RWPE2 (cell line): ENCODE measurements around the gene FILIP1.

ENCODE experiments used
- ATAC-seq: fragments of 200-7000 bp; cut with Tn5 transposase; 3 replicates; pipeline ENCODE4 v1.9.1; 2021; ENCODE audit warnings: low read depth
- DNase-seq: peaks from one replicate; pipeline ENCODE4 v3.0.0-alpha.2; 2020; ENCODE audit warnings: low spot score
- H3K27ac ChIP-seq: fragments of 450-650 bp; 2 replicates; pipeline ENCODE4 v1.5.1; 2017; ENCODE audit warnings: mild to moderate bottlenecking; ENCODE audit not compliant: poor library complexity, severe bottlenecking
- H3K27me3 ChIP-seq: fragments of 250-450 bp; sonication (Bioruptor Pico); 2 replicates; pipeline ENCODE4 v1.5.1; 2021; ENCODE audit warnings: mild to moderate bottlenecking, moderate library complexity; ENCODE audit not compliant: insufficient read depth, poor library complexity, severe bottlenecking
- H3K36me3 ChIP-seq: fragments of 250-450 bp; sonication (Bioruptor Pico); 2 replicates; pipeline ENCODE4 v1.5.1; 2020; ENCODE audit warnings: low read depth, mild to moderate bottlenecking, moderate library complexity
- H3K4me1 ChIP-seq: fragments of 250-450 bp; sonication (Bioruptor Pico); 2 replicates; pipeline ENCODE4 v1.5.1; 2021; ENCODE audit warnings: mild to moderate bottlenecking, moderate library complexity; ENCODE audit not compliant: insufficient read depth, poor library complexity, severe bottlenecking
- H3K4me3 ChIP-seq: fragments of 250-450 bp; sonication (Bioruptor Pico); 2 replicates; pipeline ENCODE4 v1.5.1; 2021; ENCODE audit warnings: mild to moderate bottlenecking, moderate library complexity; ENCODE audit not compliant: severe bottlenecking
- H3K9me3 ChIP-seq: fragments of 250-450 bp; sonication (Bioruptor Pico); 2 replicates; pipeline ENCODE4 v1.5.1; 2021; ENCODE audit warnings: mild to moderate bottlenecking, moderate library complexity; ENCODE audit not compliant: severe bottlenecking
- TF ChIP-seq, protein P1 (sequence below): fragments of 450-650 bp; IDR thresholded peaks from one replicate; pipeline ENCODE4 v1.5.1; 2017; ENCODE audit warnings: mild to moderate bottlenecking, moderate library complexity; ENCODE audit not compliant: poor library complexity, severe bottlenecking

FILIP1 gene

DNA sequence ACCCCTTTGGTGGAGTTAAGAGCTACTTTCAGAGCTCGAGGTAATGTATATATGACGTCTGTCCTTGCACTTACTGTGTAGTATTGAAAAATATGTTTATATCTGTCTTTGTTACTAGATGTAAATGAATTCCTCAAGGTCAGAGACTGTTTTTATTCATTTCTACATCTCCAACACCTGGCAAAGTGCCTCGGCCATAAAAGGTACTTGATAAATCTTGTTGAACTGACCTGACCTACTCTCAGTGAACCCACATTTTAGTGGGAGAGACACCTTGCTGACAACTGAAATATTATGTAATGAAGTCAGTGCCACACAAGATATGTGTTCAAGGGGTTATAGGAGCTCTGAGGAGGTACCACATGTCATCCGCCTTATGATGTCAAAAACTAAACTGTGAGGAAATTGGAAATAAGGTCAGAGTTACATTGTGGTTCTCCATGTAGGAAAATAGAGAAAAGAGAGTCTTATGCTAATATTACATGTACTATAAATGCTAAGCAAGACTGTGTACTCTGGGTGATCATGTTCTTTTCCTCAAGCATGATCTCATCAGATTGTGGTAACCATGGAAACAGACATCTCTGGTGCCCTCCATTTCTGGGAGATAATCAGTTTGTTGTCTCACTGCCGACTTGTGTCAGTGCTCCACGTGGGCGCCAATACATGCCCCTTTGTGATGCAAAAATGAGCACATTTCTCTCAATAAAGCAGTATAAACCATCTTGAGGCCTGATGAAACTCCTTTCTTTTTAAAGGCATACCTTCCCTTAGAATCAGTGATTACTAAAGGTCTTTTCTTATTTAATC, 203.3 kb downstream of the FILIP1 start:
- H3K4me1 ChIP-seq = peaks cover 20% of the 10 kb centered on the region
- TF ChIP-seq, protein P1, sequence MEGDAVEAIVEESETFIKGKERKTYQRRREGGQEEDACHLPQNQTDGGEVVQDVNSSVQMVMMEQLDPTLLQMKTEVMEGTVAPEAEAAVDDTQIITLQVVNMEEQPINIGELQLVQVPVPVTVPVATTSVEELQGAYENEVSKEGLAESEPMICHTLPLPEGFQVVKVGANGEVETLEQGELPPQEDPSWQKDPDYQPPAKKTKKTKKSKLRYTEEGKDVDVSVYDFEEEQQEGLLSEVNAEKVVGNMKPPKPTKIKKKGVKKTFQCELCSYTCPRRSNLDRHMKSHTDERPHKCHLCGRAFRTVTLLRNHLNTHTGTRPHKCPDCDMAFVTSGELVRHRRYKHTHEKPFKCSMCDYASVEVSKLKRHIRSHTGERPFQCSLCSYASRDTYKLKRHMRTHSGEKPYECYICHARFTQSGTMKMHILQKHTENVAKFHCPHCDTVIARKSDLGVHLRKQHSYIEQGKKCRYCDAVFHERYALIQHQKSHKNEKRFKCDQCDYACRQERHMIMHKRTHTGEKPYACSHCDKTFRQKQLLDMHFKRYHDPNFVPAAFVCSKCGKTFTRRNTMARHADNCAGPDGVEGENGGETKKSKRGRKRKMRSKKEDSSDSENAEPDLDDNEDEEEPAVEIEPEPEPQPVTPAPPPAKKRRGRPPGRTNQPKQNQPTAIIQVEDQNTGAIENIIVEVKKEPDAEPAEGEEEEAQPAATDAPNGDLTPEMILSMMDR = no peak
- H3K9me3 ChIP-seq = no peaks in the 10 kb centered on the region
- H3K27ac ChIP-seq = no peak overlapping the region
- no peak overlapping the region for H3K4me3 ChIP-seq
- no peak for DNase-seq
- no peaks in the 10 kb centered on the region for H3K27me3 ChIP-seq
- H3K36me3 ChIP-seq = no peaks in the 10 kb centered on the region
- no peak for ATAC-seq

DNA sequence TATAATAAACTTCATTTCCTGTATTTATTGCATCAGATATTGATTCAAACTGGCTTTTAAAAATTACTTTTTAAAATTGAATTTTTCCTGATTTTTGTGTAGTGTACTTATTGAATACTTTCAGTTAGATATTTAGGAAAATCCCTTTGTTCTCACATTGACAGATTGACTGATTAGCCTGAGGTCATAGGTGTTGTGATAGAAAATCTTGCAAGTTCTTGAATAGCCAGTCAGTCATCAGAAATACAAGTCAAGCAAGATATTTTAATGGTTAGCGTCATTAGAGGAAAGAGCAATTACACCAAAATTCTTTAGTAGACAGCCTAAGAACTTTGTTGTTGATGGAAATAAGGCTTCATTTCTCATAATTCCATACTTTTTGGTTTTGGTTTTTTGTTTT, 205.6 kb downstream of the FILIP1 start:
- H3K27ac ChIP-seq = no peak overlapping the region
- no peaks in the 10 kb centered on the region for H3K9me3 ChIP-seq
- peaks cover 21% of the 10 kb centered on the region for H3K4me1 ChIP-seq
- no peaks in the 10 kb centered on the region for H3K36me3 ChIP-seq
- no peak for ATAC-seq
- no peaks in the 10 kb centered on the region for H3K27me3 ChIP-seq
- DNase-seq = no peak
- H3K4me3 ChIP-seq = no peak overlapping the region
- TF ChIP-seq, protein P1 = no peak

DNA sequence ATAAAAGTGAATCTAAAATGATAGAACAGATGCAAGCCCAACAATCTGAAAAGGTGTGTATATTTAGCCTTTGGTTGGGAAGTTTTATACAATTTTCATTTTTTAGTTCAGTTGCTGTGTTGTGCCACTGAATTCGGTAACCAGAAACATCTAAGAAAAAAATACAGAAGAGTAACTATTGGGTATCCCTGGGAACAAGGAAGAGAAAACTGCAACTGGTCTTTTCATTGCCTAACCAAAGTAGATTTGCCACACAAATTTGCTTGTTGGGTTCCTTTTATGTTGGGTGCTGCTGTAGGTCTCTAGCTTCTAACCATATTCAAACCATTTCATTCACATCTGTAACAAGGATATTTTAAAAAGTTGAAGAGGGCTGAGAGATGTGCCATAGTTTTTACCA, 206.2 kb downstream of the FILIP1 start:
- H3K27ac ChIP-seq = no peak overlapping the region
- TF ChIP-seq, protein P1 = no peak
- no peak overlapping the region for H3K4me3 ChIP-seq

DNA sequence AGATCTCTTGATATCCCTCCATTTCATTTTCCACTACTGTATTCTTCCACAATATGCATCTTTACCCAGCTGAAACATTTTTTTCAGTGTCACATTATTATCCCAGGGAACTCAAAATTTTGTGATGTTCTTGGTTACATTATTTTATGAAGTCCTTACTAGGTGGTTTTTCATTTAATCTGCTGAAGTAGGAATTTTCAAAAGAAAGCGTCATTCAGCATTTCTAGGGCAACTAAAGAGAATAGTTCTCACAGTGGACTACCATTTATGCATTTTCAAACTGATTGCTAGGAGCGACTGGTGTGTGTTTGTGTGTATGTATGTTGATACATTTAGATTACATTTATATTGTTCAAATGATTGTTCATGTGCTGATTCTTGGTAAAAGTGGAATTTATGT, 206.6 kb downstream of the FILIP1 start:
- TF ChIP-seq, protein P1 = no peak
- no peak overlapping the region for H3K27ac ChIP-seq
- ATAC-seq (no peak), DNase-seq (no peak)
- H3K9me3 ChIP-seq = no peaks in the 10 kb centered on the region
- no peaks in the 10 kb centered on the region for H3K27me3 ChIP-seq
- no peaks in the 10 kb centered on the region for H3K36me3 ChIP-seq
- H3K4me3 ChIP-seq = no peak overlapping the region
- peaks cover 31% of the 10 kb centered on the region for H3K4me1 ChIP-seq

More for the DNA sequence above, 206.2 kb downstream of the FILIP1 start:
- peaks cover 27% of the 10 kb centered on the region for H3K4me1 ChIP-seq
- H3K27me3 ChIP-seq = no peaks in the 10 kb centered on the region
- no peaks in the 10 kb centered on the region for H3K9me3 ChIP-seq
- no peak for ATAC-seq
- DNase-seq = no peak
- no peaks in the 10 kb centered on the region for H3K36me3 ChIP-seq

DNA sequence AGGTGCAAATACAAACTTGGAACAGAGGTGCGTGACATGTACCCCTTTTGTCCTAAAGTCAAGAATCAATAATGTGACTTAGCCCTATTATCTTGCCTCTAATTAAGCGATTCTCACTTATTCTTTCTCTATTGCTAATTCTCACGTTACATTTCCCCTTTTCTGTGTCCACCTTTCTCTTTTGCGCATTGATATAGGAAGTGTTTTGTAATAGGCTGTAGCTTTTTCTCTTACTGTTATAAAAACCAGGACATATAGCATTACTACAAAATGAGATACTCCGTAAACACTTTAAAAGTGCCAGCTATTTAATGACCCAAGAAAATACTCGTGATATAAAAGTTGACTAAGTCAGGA, 208.3 kb downstream of the FILIP1 start:
- ATAC-seq (no peak), DNase-seq (no peak)
- H3K27me3 ChIP-seq = no peaks in the 10 kb centered on the region
- TF ChIP-seq, protein P1 = no peak
- H3K4me3 ChIP-seq = peak overlapping the region; percentile 85
- H3K27ac ChIP-seq = peak overlapping the region; percentile 40
- peaks cover 47% of the 10 kb centered on the region for H3K4me1 ChIP-seq
- H3K9me3 ChIP-seq = no peaks in the 10 kb centered on the region
- H3K36me3 ChIP-seq = no peaks in the 10 kb centered on the region
